OCI-LY1 (cell line): ENCODE measurements around the gene DOCK3.

Experiments used
- CTCF ChIP-seq: fragments of 200-600 bp; sonication (generic), shearing (Covaris generic); IDR thresholded peaks from 2 replicates; pipeline ENCODE4 v1.5.1; 2017; ENCODE audit warnings: mild to moderate bottlenecking, antibody characterized with exemption, low read length, moderate library complexity, mixed read lengths
- EZH2 ChIP-seq: fragments of 200-600 bp; sonication (generic), shearing (Covaris generic); IDR thresholded peaks from 2 replicates; pipeline ENCODE4 v1.8.0; 2017; ENCODE audit warnings: borderline replicate concordance, mixed run types, mild to moderate bottlenecking, antibody characterized with exemption, low read length, moderate library complexity, mixed read lengths

GRCh38 chr3:51123531-51123930, 448.8 kb downstream of the DOCK3 start:
- TF ChIP-seq CTCF = no peak
- TF ChIP-seq EZH2 = no peak
